ENCODE data around the gene CRYGN.

The CRYGN gene, protein sequence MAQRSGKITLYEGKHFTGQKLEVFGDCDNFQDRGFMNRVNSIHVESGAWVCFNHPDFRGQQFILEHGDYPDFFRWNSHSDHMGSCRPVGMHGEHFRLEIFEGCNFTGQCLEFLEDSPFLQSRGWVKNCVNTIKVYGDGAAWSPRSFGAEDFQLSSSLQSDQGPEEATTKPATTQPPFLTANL

DNA sequence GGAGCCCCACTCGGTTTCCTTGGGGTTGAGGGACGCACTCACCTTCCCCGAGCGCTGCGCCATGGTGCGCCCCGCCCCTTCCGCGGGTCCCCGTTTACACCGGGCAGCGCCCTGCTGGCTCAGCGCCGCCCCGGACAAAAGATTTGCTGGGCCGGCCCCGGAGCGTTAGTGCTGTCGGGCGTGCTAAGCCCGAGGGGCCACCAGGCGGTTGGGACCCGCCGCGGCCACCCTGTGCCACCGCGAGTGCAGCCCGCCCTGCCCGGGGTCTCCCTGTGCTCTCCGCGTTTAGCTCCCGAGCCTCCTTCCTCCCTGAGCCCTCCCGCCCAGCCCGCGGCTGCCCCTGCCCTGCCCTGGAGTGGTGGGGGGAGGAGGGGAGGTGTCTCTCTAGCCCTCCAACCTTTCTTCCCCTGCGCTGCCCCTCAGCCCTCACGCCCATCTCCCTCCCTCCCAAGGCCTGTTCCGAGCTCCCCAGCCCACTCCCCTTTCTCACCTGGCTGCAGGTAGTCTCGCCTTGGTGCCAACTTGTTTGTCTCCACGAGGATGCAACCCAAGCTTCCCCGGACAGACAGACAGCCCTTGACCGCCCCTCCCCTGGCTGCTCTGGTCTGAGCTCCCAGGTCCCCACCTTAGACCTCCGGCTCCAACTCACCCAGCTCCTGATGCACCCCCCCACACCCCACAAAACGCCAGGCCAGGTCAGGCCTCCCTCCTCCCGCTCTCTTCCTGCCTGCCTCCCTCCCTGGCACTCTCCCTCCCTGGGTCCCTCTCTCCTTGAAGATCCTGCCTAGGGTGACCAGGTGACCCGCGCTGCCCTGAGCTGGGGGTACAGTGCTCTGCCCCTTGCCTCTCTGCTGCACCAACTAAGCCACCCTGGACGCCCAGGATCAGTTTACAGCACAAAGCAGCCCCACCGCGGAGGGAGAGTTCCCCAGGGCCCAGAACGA, at the start of gene CRYGN:
TSS of gene CRYGN (minus strand) at position 287 of the 944 bp plus-strand sequence. CDS start at position 63, 224 bp downstream.
- no peak for DNase-seq (ENCODE audit: low read depth)

DNA sequence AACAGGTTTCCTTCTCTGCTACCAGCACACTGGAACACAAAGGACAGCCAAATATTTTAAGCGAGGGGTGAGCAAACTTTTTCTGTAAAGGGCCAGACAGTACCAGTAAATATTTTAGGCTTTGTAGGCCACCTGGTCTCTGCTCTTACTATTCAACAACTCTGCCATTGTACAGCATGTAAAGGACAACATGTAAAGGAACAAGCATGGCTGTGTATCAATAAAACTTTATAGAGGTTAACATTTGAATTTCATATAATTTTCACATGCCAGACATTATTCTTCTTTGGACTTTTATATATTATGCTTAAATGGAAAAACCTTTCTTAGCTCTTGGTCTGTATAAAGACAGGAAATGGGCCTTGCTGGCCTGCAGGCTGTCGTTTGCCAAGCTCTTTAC, 49.6 kb upstream of the CRYGN start:
- no peak for DNase-seq (ENCODE audit: low read depth)

DNA sequence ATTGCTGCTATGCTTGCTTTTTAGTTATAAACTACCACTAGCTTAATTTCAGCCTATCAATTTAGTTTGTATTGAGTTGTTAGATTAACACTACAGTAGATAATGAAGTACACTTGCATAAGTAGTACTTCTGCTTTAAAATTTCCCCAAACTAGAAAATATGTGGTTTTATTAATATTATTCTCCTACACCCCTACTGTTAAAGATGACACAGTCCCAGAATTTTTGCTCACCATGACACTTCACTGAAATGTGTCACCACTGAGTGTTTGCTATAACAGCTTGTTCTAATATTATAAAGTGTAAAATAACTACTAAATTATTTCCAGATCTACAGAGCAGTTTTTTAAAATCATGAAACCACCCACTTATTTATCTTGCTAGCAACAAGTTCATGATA, 48.2 kb upstream of the CRYGN start:
- DNase-seq (ENCODE audit: low read depth) = no peak

DNA sequence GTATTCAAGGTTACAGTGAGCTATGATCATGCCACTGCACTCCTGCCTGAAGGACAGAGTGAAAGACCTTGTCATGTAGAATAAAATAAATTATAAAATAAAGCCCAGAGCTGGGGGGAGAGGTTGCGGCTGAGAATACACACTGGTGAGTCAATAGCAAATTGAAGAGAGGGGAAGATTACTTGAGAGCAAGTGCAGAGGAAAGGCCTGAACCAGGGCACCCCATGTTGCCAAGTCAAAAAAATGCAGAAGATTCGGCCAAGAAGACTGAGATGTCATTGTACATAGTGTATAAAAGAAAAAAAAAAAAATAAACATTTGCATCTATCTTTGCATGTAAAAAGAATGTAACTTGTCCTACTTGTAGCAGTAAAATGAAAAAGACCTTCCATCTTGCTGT, 47.3 kb upstream of the CRYGN start:
- DNase-seq (ENCODE audit: low read depth) = no peak

DNA sequence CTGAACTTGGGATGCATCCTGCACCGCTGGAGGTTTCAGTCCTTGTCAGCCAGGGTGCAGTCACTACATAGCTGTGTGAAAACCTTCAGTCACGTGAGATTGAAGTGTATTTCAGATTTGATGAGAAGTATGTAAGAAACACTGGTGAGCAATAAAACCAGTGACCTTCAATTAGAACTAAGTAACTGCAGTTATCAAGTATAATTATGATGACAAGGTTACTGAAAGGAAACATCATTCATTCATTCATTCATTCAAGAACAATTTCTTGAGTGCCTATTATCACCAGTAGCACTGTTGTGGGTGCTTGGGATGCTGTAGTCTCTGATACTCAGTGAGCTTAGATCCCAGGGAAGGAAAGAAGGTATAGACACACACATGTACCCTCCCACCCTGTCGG, 46.1 kb upstream of the CRYGN start:
- no peak for DNase-seq (ENCODE audit: low read depth)

DNA sequence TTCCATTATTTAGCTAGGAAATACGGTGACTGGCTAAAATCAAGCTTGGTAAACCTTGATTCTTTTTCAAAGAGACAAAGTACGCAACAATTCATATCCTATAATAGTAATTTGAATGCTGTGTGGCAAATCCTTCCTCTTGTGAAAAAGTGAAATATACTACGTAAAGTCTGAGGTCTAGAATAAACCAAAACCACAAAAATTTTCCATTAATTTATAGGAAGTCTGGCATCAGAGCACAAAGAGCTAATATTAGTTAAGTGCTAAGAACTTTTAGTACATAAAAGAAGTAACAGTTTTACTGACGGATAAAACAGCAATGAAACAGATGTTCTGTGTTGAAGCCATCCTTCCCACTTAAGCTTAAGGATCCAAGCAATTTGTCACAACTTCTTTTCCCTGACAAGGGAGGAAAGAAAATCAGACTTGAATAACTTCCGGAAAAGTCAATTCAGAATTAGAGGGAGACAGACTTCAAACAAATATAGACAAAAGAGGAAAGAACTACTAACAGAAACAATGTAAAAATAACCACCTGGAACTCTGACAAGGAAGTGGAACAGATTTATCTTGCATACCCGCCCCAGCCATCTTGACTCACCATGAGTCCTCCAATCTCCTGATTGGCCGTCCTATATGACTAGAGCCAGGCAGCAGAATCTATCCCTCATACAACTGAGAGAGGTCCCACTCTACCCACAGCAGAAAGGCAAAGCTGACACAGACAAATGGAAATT, 45.2 kb upstream of the CRYGN start:
- no peak for DNase-seq (ENCODE audit: low read depth)

DNA sequence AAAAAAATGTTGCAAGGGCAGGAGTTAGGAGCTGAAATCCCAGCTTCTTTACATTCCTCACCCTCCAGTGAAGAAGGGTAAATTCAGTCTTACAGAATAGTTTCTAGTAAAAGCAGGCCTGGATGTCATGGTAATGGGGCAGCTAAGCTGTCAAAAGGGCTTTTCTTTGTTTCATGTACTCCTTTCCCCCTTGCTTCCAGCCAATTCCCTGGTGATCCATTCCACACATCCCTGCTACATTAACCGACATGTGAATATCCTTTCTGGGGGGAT, 43.7 kb upstream of the CRYGN start:
- no peak for DNase-seq (ENCODE audit: low read depth)

DNA sequence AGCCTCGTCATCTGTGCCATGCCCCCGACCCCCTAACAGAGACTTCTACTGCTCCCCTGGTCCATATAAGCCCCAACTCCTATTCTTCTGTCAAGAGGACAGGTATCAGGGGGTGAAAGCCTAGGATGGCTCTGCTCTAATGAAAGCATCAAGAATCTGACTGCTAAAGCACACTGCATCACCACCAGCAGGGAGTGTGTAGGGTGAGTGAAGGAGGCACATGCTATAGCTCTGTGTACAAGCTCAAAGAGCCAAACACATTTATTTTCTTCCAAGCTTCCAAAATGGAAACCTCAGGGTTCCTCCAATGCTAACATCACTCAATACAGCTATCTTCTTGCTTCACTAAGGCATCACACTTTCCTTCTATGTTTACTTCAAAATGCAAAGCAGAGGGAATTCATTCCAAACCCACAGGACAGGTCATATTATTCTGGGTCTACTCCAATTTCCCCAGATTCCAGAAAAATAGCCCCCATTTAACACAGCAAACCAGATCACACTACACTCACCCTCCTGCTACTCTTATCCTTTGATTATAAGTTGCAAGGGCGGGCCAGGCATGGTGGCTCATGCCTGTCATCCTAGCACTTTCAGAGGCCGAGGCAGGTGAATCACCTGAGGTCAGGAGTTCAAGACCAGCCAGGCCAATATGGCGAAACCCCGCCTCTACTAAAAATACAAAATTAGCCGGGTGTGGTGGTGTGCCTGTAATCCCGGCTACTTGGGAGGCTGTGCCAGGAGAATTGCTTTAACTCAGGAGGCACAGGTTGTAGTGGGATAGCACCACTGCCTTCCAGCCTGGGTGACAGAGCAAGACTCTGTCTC, 43.2 kb upstream of the CRYGN start:
- no peak for DNase-seq (ENCODE audit: low read depth)

DNA sequence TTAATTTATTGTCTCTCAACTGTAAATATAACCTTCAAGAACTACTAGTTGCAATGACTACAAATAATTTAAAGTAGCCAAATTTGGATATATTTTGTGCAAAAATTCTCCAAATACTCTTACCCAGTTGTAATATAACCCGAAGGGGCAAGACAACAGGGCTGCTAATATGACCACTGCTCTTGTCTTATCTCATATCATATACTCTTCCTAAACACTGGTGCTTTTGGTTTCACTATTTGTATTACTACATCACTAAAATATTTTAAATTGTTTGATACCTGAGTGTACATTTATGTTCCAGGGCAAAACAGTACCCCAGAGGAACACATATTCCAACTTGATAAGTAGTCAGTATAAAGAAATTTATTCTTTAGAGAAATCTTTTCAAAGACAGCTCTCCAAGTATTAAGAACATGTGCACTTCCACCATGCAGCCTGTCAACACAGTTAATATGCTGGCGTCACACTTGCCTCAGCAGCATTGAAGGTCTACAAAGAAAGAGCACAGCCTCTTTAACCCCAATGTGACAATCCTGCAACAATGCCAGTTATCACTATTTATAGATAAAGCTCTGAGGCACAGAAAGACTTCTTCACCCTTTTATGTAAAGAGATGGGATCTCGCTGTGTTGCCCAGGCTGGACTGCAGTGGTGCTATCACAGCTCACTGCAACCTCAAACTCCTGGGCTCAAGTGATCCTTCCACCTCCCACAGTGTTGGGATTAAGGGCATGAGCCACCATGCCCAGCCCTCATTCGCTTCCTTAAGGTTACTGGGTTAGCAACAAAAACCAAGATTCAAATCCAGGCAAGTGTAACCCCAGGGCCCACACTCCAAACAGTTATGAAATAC, 41.9 kb upstream of the CRYGN start:
- DNase-seq (ENCODE audit: low read depth) = no peak

DNA sequence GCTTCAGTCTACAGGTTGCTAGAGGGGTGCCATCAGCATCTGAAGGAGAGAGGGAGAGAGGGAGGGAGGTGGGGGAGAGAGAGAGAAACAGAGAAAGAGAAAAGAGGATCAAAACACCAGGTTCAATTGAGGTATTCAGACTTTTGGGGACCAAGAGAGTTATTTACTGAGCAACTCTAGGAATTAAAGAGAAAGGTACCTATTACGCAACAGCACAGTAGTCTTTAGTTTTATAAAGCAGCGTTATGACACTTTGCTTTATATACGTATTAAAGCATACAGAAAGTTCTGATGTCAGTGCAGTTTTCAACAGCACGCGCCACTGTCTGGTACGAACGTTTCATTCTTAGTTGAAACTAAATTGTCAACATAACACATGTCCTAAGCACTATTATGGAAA, 37.9 kb upstream of the CRYGN start:
- DNase-seq (ENCODE audit: low read depth) = no peak

DNA sequence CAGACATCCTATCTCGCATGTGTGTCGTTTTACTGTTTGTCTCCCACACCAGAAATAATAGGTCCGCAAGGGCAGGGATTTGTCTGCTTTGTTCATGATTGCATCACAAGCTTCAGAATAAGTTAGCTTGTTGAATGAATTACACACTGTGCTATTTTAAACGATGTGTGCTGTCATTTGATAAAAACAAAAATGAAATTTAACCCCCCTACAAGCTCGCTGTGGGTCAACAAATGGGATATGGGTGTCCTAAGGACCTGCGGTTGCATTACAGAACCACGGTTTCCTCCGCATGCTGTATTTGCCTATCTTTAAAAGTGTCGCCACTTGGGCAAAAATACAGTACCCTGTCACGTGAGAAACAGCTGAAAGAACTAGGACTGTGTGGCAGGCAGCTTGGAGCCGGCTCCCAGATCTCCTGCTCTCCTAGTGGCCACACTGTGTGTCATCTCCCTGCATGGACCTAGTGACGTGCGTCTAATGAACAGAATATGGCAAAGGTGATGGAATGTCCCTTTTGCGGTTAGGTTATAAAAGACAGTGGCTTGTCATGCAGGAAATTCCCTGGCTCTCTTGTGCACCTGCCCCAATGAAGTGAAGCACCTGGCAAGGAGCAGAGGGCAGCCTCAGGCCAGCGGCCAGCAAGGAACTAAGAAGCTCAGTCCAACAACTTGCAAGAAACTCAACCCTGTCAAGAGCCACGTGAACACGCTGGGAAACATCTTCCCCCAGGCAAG, 32.9 kb upstream of the CRYGN start:
- DNase-seq (ENCODE audit: low read depth) = no peak

DNA sequence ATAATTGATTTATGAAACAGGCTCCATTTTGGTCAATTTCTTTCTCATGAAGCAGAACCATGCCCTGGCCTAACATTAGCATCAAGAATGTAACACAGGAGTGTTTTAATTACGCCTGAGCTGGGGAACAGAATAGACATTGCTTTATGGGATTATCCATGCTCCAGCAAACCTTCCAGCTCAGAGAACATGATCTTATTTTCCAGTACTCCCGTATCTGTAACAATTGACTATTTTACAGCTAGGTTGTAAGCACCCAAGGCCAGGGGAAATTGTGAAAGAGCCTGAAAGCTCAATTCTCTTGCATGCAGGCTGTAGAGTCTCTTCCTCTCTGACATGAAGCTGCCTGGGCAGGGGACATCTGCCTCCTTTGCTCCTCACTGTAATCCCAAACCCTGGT, 30.8 kb upstream of the CRYGN start:
- DNase-seq (ENCODE audit: low read depth) = no peak

DNA sequence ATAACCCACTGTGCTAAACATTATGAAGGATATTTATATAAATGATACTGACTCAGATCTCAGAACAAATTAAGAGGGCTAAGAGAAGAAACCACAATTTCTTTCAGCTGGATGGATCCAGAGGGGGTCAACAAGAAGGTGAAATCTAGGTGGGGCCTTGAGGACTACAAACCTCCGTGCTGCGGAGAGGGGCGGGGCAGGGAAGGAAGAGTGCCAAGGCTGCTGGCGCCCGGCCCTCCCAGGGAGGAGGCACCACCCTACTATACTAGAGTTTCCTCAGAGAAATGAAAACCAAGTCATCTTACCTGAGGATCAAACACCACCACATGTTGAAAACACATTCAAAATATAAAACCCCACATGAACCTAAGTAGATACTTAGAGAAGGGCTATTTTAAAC, 29.3 kb upstream of the CRYGN start:
- DNase-seq (ENCODE audit: low read depth) = no peak

DNA sequence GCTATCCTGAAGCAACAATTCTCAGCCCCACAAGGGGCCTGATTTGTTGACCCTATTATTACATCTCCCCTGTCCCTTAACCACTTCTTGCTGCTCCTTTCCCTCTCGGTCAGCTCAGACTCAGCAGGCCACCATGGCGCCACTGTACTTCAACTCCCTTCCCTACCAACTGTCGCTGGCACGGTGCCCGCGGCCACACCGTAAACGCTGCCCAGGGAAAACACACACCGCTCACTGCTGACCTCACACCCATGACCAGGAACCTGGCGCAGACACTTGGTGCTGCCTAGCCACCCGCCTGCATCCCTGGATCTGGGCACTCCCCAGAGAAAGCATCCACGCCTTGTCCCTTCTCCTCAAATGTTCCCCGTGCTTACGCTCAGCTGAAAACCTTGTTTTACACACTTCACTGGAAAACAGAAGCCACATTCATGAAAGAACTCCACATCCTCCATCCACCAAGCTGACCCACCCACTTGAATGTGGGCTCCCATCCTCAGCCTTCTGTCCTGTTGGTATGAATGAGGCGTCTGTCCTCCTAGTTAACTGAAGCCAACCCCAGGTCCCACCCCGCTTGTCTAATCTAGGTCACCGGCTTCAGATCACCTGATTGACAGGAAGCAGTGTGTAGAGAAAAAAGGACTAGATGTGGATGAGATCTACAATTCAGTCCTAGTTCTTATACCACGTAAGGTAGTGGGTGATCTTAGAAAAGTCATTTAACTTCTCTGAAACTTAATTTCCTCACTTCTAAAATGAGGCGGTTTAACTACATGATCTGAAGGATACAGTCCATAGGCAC, 28.5 kb upstream of the CRYGN start:
- no peak for DNase-seq (ENCODE audit: low read depth)

DNA sequence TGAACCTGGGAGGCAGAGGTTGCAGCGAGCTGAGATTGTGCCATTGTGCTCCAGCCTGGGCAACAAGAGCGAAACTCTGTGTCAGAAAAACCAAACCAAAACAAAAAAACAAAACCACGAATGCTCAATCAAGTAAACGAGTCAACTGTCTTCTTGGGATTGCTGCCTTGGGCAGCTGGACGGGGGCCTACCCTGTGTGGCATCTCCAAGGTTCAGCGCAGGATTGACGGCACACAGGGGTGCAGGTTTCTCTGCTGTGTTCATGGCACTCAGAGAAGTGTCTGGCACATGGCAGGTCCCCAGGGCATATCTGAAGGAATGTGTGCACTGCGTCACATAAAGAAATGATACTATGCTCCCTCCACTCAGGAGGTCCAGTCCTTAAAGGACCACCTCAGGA, 25.2 kb upstream of the CRYGN start:
- no peak for DNase-seq (ENCODE audit: low read depth)

DNA sequence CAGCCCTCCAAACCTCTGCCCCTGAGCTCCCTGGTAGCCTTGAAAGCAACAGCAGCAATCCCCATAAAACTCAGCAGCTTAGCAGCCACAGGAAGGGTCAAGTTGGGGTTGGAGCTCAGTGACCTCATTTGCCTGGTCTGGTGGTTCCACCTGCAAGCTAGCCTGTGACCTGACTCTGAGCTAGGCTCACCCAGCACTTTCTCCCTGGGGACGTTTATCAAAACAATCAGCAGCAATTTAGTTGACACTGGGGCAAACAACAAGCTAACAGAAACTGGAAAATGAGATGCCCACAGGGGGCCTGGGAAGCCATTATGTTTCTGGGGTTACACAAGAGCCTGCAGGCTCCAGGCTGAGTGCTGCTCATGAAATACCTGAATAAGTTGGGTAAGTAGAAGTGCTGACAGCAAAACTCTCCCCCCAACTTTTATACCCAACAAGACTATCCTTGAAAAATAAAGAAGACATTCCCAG, 22.4 kb upstream of the CRYGN start:
- DNase-seq (ENCODE audit: low read depth) = no peak

DNA sequence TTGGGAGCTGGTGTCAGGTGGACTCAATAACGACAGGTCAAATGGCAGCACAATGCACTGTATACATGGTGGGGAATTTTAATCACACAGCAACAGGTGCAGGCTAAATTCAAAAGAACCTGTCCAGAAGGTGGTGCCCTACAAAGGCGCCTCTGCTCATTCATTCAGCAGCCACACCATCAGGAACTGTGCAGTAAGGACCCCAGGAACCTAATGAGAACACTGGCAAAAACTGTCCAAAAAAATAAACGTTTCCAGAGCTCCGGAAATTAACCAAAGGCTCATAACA, 21.9 kb upstream of the CRYGN start:
- no peak for DNase-seq (ENCODE audit: low read depth)

DNA sequence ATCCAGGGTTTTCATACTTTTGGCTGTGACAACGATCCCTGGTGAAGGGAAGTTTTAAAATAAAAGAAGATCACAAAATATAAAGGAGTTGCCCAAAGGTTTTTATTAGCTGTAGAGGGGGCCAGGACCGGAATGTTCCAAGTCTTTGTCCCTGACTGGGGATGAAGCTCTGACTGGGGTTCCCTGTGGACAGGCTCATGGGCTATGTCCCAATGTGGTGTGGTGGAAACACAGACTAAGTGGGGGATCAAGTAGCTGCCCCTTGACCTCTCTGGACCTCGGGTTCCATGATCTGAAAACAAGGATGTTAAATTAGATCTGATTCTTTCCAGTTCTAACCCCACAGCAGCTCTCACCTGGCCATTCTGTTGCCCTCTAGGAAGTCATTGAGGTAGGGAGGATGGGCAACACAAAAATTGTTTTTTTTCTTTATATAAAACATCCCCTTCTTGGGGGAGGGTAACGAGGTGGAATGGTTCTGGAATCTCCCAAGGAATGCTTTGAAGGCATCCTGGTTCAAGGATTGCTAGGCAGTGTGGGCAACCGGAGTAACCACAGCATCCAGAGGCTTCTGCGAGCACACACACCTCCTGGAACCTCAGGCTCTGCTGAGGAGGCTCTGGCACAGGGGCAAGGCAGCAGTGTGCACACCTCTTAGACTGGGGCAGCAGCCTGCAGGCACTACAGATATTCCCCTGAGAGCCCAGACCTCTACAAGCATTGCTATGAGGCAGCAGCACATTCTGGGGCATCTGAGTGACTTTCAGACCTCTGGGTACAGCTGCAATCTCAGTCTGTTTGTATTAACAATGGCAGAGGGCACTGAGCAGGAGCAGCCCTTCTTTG, 21.4 kb upstream of the CRYGN start:
- no peak for DNase-seq (ENCODE audit: low read depth)

DNA sequence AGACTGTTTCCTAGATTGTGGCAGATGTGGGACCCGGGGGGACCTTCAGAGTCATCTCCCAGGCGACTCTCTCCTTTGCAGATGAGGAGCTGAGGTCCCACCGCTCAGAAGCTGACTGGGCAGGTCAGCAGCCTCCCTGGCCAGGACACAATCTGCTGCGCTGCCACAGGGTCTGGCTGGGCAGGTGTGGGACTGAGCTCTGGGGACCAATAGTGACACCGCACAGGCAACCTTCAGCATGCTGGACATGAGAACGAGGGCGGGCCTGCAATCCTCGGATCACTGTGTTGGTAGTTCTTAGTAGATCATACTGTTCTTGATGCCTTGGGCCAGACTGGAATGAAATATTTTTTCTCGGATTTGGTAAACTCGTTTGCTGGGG, 20.5 kb upstream of the CRYGN start:
- no peak for DNase-seq (ENCODE audit: low read depth)

Data from stimulated activated CD8-positive, alpha-beta memory T cell treated with anti-CD3 and anti-CD28 coated beads, Interleukin-12 subunit alpha, Interleukin-12 subunit beta, amount 100 ng/mL, for 4 hours (primary cell).